Activated B cell treated with CpG ODN at 0.5 μM for 24 hours (primary cell): ENCODE measurements around the gene ACTG2. TPM values are rescaled to one million over a fixed set of nuclear protein-coding genes. Genes with fewer than 3 reads are reported as not detected.

Experiments used
- ATAC-seq: fragments of 200-7000 bp; cut with Tn5 transposase; one replicate; pipeline ENCODE4 v1.10.0; 2021; ENCODE audit warnings: low read depth, mild to moderate bottlenecking, moderate library complexity
- CTCF ChIA-PET: fragments of 350-600 bp; sonication (Branson Sonifier 250); formaldehyde crosslinking; loops from one replicate; lab custom pipeline; 2021; ENCODE audit warnings: antibody characterized with exemption; lab: Charles Lee
- POLR2A ChIA-PET: fragments of 350-600 bp; sonication (Branson Sonifier 250); formaldehyde crosslinking; loops from one replicate; lab custom pipeline; 2021; ENCODE audit warnings: antibody characterized with exemption; lab: Charles Lee
- DNase-seq: peaks from one replicate; pipeline ENCODE4 v3.0.0; 2022
- H3K27ac Mint-ChIP-seq: one replicate; pipeline ENCODE4 v1.8.0; 2020; ENCODE audit warnings: mixed read lengths
- H3K27me3 Mint-ChIP-seq: one replicate; pipeline ENCODE4 v1.8.0; 2021; ENCODE audit warnings: mixed read lengths
- H3K36me3 Mint-ChIP-seq: one replicate; pipeline ENCODE4 v1.8.0; 2021; ENCODE audit warnings: low read depth, mixed read lengths
- H3K4me1 Mint-ChIP-seq: one replicate; pipeline ENCODE4 v1.8.0; 2021; ENCODE audit warnings: mixed read lengths
- H3K4me3 Mint-ChIP-seq: one replicate; pipeline ENCODE4 v1.8.0; 2020; ENCODE audit warnings: mild to moderate bottlenecking, mixed read lengths
- H3K9me3 Mint-ChIP-seq: one replicate; pipeline ENCODE4 v1.8.0; 2020; ENCODE audit warnings: mixed read lengths
- CTCF ChIP-seq: fragments of 200-600 bp; IDR thresholded peaks from one replicate; pipeline ENCODE4 v1.8.0; 2022; ENCODE audit warnings: antibody characterized with exemption, mild to moderate bottlenecking
- intact Hi-C: fragments of 100-400 bp; cut with micrococcal nuclease; formaldehyde crosslinking; loops from one replicate; pipeline ENCODE4 v1.15.1; 2024
- total RNA-seq: library from RNA; stranded (reverse); gene quantifications from 2 replicates; pipeline ENCODE4 v1.2.3, GENCODE V29; 2022

ACTG2 gene
- total RNA-seq, 1 donor from 2014 or later = not detected

- peaks cover 3% of the 10 kb centered on the region for H3K4me1 Mint-ChIP-seq
- no peak overlapping the region for H3K4me3 Mint-ChIP-seq
- ChIA-PET CTCF (interaction anchor here (0.9 kb wide), 1 partner anchor 10 kb away, joined by 4 read pairs; no protein-coding TSS in a partner anchor), POLR2A (interaction anchor here (0.6 kb wide), 1 partner anchor 28 kb away, joined by 4 read pairs; no protein-coding TSS in a partner anchor)
- intact Hi-C loops = no loop called here
- peaks cover 38% of the 10 kb centered on the region for H3K36me3 Mint-ChIP-seq
- no peaks in the 10 kb centered on the region for H3K27me3 Mint-ChIP-seq
- H3K9me3 Mint-ChIP-seq = peaks cover 7% of the 10 kb centered on the region
- H3K27ac Mint-ChIP-seq = no peak overlapping the region
- DNase-seq (no peak), ATAC-seq (no peak)
- TF ChIP-seq CTCF = no peak
These were observed 69.2 kb downstream of the ACTG2 start for GRCh38 chr2:73961823-73962615.

- Mint-ChIP-seq H3K9me3 (peaks cover 7% of the 10 kb centered on the region), H3K27me3 (no peaks in the 10 kb centered on the region), H3K4me1 (peaks cover 3% of the 10 kb centered on the region), H3K27ac (no peak overlapping the region), H3K4me3 (no peak overlapping the region), H3K36me3 (peaks cover 32% of the 10 kb centered on the region)
- intact Hi-C loops = no loop called here
- POLR2A ChIA-PET = no interaction called here
- DNase-seq (no peak), ATAC-seq (no peak)
- no peak for TF ChIP-seq CTCF
- CTCF ChIA-PET = interaction anchor here (0.9 kb wide), 1 partner anchor 9 kb away, joined by 4 read pairs; no protein-coding TSS in a partner anchor
These were observed 70.0 kb downstream of the ACTG2 start for GRCh38 chr2:73962798-73963197.

GRCh38 chr2:73963385-73964120, 70.7 kb downstream of the ACTG2 start:
- TF ChIP-seq CTCF = no peak
- no peak overlapping the region for H3K4me3 Mint-ChIP-seq
- H3K36me3 Mint-ChIP-seq = peaks cover 25% of the 10 kb centered on the region
- DNase-seq (no peak), ATAC-seq (peak; percentile 18)
- ChIA-PET POLR2A (interaction anchor here (0.8 kb wide), 1 partner anchor 157 kb away, joined by 3 read pairs; no protein-coding TSS in a partner anchor), CTCF (interaction anchor here (1.1 kb wide), 1 partner anchor 56 kb away, joined by 3 read pairs; no protein-coding TSS in a partner anchor)
- peaks cover 7% of the 10 kb centered on the region for H3K9me3 Mint-ChIP-seq
- no peaks in the 10 kb centered on the region for H3K27me3 Mint-ChIP-seq
- H3K4me1 Mint-ChIP-seq = peaks cover 7% of the 10 kb centered on the region
- no peak overlapping the region for H3K27ac Mint-ChIP-seq
- intact Hi-C loops = no loop called here

- Mint-ChIP-seq H3K4me1 (peaks cover 8% of the 10 kb centered on the region), H3K27ac (no peak overlapping the region), H3K27me3 (no peaks in the 10 kb centered on the region), H3K9me3 (peaks cover 7% of the 10 kb centered on the region), H3K4me3 (no peak overlapping the region), H3K36me3 (peaks cover 18% of the 10 kb centered on the region)
- no peak for DNase-seq
- no peak for ATAC-seq
- intact Hi-C loops = no loop called here
- CTCF ChIA-PET = interaction anchor here (1.1 kb wide), 1 partner anchor 57 kb away, joined by 3 read pairs; no protein-coding TSS in a partner anchor
- POLR2A ChIA-PET = interaction anchor here (0.8 kb wide), 1 partner anchor 156 kb away, joined by 3 read pairs; no protein-coding TSS in a partner anchor
- no peak for TF ChIP-seq CTCF
These were observed 71.4 kb downstream of the ACTG2 start for GRCh38 chr2:73964223-73964622.

GRCh38 chr2:73965053-73965452, 72.2 kb downstream of the ACTG2 start:
- no peak for ATAC-seq
- Mint-ChIP-seq H3K9me3 (peaks cover 7% of the 10 kb centered on the region), H3K4me1 (peaks cover 14% of the 10 kb centered on the region), H3K27ac (no peak overlapping the region), H3K27me3 (no peaks in the 10 kb centered on the region), H3K36me3 (peaks cover 10% of the 10 kb centered on the region), H3K4me3 (no peak overlapping the region)
- no peak for TF ChIP-seq CTCF
- DNase-seq = no peak
- ChIA-PET POLR2A (no interaction called here), CTCF (no interaction called here)
- intact Hi-C loops = no loop called here
